Smooth muscle cell (in vitro differentiated cells): ENCODE results near the gene MPP1. TPM values are rescaled to one million over a fixed set of nuclear protein-coding genes. Genes with fewer than 3 reads are reported as not detected.

Experiments used
- DNase-seq: peaks from one replicate; lab custom pipeline; 2025; ENCODE audit not compliant: unreplicated experiment; lab: John Stamatoyannopoulos, UW
- H2AFZ ChIP-seq: fragments of 200-600 bp; sonication (generic); 2 replicates; pipeline ENCODE4 v1.6.0; 2016; ENCODE audit warnings: antibody characterized with exemption, low read depth, mild to moderate bottlenecking
- H3F3A ChIP-seq: fragments of 200-600 bp; sonication (generic); 2 replicates; pipeline ENCODE4 v1.6.0; 2017; ENCODE audit warnings: antibody characterized with exemption, low read depth
- H3K27ac ChIP-seq: fragments of 200-600 bp; sonication (generic); 2 replicates; pipeline ENCODE4 v1.5.1; 2016; ENCODE audit warnings: low read depth, mild to moderate bottlenecking
- H3K27me3 ChIP-seq: fragments of 200-600 bp; sonication (generic); 2 replicates; pipeline ENCODE4 v1.6.1; 2016; ENCODE audit warnings: low read depth, mild to moderate bottlenecking
- H3K36me3 ChIP-seq: fragments of 200-600 bp; sonication (generic); 2 replicates; pipeline ENCODE4 v1.5.1; 2016; ENCODE audit warnings: low read depth
- H3K4me1 ChIP-seq: fragments of 200-600 bp; sonication (generic); 2 replicates; pipeline ENCODE4 v1.5.1; 2016; ENCODE audit warnings: low read depth
- H3K4me2 ChIP-seq: fragments of 200-600 bp; sonication (generic); 2 replicates; pipeline ENCODE4 v1.6.0; 2016; ENCODE audit warnings: mild to moderate bottlenecking
- H3K4me3 ChIP-seq: fragments of 200-600 bp; sonication (generic); 2 replicates; pipeline ENCODE4 v1.5.1; 2016; ENCODE audit warnings: mild to moderate bottlenecking
- H3K79me2 ChIP-seq: fragments of 200-600 bp; sonication (generic); 2 replicates; pipeline ENCODE4 v1.6.0; 2016; ENCODE audit warnings: low read depth, mild to moderate bottlenecking
- H3K9ac ChIP-seq: fragments of 200-600 bp; sonication (generic); 2 replicates; pipeline ENCODE4 v1.6.0; 2016; ENCODE audit warnings: low read depth
- H3K9me3 ChIP-seq: fragments of 200-600 bp; sonication (generic); replicated peaks from 2 replicates; pipeline ENCODE4 v1.5.1; 2016; ENCODE audit warnings: low read depth
- H4K20me1 ChIP-seq: fragments of 200-600 bp; sonication (generic); 2 replicates; pipeline ENCODE4 v1.6.0; 2016; ENCODE audit warnings: low read depth
- WGBS: methylation state at CpG from one replicate; pipeline ENCODE4 v1.1.7; 2016; ENCODE audit warnings: low lambda C conversion rate; 5-methylcytosine and 5-hydroxymethylcytosine counted together
- polyA plus RNA-seq: library from polyadenylated mRNA; unstranded; fragments of >200 nt; fragmentation: Nextera tagmentation; extraction: Ambion mirVana; gene quantifications from 2 replicates; pipeline ENCODE4 v1.2.1, GENCODE V29; 2016
- total RNA-seq: library from RNA; depleted of rRNA; stranded (reverse); fragments of >200 nt; gene quantifications from 2 replicates; pipeline ENCODE4 v1.2.3, GENCODE V29; 2014
- TF ChIP-seq, protein P1 (sequence below): fragments of 200-600 bp; sonication (generic); IDR thresholded peaks from 2 replicates; pipeline ENCODE4 v1.5.1; 2017; ENCODE audit warnings: borderline replicate concordance, mild to moderate bottlenecking, antibody characterized with exemption; ENCODE audit not compliant: insufficient read depth, poor library complexity, severe bottlenecking

Gene MPP1
- total and polyA plus RNA-seq, 2 experiments from 2014 or later = 15.1 to 17.5 TPM

DNA sequence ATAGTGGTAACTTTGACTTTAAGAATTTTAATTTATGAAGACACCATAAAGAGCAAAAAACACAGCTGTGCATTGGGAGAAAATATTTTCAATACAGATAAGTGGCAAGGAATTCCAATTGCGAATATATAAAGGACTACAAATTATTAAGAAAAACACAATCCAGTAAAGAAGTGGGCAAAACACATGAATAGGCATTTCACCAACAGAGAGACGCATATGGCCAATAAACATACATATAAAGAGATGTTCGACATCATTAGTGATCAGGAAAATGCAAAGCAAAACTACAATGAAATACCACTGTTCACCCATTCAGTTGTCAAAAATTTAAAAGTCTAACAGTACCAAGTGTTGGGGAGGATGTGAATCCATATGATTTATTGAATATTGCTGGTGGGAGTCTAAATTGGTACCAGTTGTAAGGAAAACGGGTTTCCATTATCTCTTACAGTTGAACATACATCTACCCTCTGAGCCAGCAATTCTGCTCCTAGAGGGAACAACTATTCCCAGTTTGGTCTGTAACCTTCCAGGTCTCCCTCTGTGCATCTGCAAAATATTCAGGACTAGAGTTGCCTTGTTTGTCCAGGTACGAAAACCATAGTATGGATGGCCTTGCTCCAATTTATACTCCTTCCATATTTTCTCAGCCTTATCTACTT lies 1.7 kb upstream of the MPP1 start:
- Histone ChIP-seq H3K4me2 (no peak overlapping the region), H3K4me1 (no peaks in the 10 kb centered on the region), H3K79me2 (no peaks in the 10 kb centered on the region), H3K36me3 (no peaks in the 10 kb centered on the region), H3F3A (no peaks in the 10 kb centered on the region), H3K27me3 (no peaks in the 10 kb centered on the region), H3K4me3 (no peak overlapping the region), H3K9me3 (peaks cover 2% of the 10 kb centered on the region), H2AFZ (no peak overlapping the region), H4K20me1 (no peaks in the 10 kb centered on the region), H3K27ac (no peak overlapping the region), H3K9ac (no peak overlapping the region)
- WGBS = 70% methylated on average over 5 of the region's 5 CpGs
- no peak for DNase-seq
- TF ChIP-seq, protein P1, sequence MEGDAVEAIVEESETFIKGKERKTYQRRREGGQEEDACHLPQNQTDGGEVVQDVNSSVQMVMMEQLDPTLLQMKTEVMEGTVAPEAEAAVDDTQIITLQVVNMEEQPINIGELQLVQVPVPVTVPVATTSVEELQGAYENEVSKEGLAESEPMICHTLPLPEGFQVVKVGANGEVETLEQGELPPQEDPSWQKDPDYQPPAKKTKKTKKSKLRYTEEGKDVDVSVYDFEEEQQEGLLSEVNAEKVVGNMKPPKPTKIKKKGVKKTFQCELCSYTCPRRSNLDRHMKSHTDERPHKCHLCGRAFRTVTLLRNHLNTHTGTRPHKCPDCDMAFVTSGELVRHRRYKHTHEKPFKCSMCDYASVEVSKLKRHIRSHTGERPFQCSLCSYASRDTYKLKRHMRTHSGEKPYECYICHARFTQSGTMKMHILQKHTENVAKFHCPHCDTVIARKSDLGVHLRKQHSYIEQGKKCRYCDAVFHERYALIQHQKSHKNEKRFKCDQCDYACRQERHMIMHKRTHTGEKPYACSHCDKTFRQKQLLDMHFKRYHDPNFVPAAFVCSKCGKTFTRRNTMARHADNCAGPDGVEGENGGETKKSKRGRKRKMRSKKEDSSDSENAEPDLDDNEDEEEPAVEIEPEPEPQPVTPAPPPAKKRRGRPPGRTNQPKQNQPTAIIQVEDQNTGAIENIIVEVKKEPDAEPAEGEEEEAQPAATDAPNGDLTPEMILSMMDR = no peak

DNA sequence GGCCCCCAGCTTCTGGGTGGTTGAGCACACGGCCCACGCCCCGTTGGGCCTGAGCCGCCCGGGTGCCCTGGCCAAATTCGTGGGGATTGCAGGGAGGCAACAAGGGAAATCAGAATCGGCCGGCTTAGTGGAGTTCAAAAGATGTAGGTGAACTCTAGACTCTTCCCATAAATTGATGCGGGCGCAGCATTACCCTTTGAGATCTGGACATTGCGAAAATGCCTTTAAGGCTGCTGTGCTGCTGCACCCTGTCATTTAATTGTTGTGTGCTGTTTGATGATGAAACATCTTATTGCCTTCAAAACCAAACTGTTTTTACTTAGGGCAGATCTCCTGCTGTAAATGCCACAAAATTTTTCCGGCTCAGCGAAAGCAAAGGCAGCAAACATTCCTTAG lies 409 bp upstream of the MPP1 start:
- Histone ChIP-seq H3K9ac (peak overlapping the region; percentile 43), H3K36me3 (no peaks in the 10 kb centered on the region), H3K27me3 (no peaks in the 10 kb centered on the region), H3K79me2 (no peaks in the 10 kb centered on the region), H3K4me3 (peak overlapping the region; percentile 61), H3K4me2 (peak overlapping the region; percentile 87), H3K27ac (no peak overlapping the region), H4K20me1 (no peaks in the 10 kb centered on the region), H3K9me3 (peaks cover 2% of the 10 kb centered on the region), H3K4me1 (no peaks in the 10 kb centered on the region), H3F3A (no peaks in the 10 kb centered on the region), H2AFZ (peak overlapping the region; percentile 85)
- TF ChIP-seq, protein P1 = no peak
- DNase-seq = no peak
- 43% methylated on average over 13 of the region's 13 CpGs for WGBS

DNA sequence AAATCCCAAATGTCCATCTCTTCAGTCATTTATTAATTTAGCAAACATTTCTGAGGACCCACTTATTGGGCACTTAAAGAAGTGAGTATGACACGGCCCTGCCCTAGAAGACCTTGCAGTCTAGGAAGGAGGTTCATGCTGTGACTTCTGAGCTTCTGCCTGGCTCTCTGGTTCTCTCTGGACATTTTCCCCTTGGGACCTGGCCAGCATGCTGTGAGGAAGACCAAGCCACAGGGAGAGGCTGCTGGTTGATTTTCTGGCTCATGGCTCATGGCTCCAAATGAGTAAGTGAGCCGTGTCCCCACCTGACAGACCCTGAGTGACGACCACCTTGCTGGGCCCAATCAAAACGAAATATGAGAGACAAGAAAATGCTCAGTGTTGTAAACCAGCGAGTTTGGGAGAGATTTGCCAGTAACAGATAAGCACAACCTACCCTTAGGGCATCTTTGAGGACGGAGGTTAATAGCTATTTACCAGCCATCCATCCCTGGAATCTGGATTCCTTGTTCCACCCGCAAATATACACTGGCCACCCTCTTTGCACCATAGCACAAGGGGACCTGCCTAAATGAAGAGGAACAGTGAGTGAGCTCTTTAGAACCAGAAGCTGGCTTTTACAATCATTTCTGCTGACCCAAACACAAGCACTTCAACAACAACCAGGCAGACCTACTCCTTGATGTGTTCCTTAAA lies 876 bp downstream of the MPP1 start:
- Histone ChIP-seq H3K36me3 (no peaks in the 10 kb centered on the region), H3K9ac (no peak overlapping the region), H3F3A (no peaks in the 10 kb centered on the region), H3K9me3 (peaks cover 2% of the 10 kb centered on the region), H3K4me1 (no peaks in the 10 kb centered on the region), H3K27ac (peak overlapping the region; percentile 35), H4K20me1 (no peaks in the 10 kb centered on the region), H3K4me2 (peak overlapping the region; percentile 87), H3K4me3 (peak overlapping the region; percentile 61), H3K79me2 (no peaks in the 10 kb centered on the region), H3K27me3 (no peaks in the 10 kb centered on the region), H2AFZ (peak overlapping the region; percentile 85)
- TF ChIP-seq, protein P1 = no peak
- 45% methylated on average over 7 of the region's 7 CpGs for WGBS
- no peak for DNase-seq
